HG03469 (cell line): Measurements from ENCODE around the gene TCF3.

Source experiments
- ATAC-seq: cut with Tn5 transposase; IDR thresholded peaks from one replicate; pipeline ENCODE4 v1.9.1; 2021; ENCODE audit warnings: mild to moderate bottlenecking, moderate library complexity, moderate number of reproducible peaks; ENCODE audit not compliant: unreplicated experiment

Gene TCF3

GRCh38 chr19:1632462-1633268 is 19.8 kb downstream of the TCF3 start:
- no peak for ATAC-seq

GRCh38 chr19:1631557-1632100 is 20.8 kb downstream of the TCF3 start:
- no peak for ATAC-seq

DNA sequence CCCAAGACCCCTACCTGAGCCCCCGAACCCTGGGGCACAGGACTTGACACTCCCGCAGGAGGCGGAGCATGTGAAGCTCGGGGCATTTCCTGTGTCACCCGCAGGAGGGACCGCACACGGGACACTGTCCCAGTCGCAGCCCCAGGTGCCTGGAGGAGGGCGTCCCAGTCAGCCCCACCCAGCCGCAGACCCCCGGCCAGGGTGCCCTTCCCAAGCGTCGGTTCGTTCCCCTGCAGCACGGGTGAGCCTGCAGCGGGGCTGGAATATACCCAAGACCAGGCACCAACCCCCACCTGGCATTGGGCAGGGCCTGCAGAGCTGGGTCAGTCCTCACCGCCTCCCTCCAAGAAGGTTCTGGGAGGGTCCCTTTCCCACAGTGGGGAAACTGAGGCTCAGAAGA is 21.6 kb downstream of the TCF3 start:
- ATAC-seq: no peak

DNA sequence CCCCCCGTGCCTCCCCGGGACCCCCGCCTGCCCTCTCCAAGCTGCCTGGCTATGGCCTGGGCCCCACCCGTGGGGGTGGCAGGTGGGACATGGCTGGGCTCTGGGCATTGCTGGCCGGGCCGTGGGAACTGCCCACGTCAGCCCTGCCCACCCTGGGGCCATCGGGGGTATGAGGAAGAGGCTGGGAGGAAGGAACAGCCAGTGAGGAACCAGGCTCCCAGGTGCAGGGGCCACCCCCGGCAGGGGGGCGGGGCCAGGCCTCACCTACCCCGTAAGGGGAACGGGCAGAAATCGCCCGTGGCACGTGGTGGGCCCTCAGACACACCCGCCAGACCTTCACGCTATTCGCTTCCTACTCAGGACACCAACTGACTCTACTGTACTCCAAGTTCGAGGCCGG is 22.4 kb downstream of the TCF3 start:
- ATAC-seq: no peak

DNA sequence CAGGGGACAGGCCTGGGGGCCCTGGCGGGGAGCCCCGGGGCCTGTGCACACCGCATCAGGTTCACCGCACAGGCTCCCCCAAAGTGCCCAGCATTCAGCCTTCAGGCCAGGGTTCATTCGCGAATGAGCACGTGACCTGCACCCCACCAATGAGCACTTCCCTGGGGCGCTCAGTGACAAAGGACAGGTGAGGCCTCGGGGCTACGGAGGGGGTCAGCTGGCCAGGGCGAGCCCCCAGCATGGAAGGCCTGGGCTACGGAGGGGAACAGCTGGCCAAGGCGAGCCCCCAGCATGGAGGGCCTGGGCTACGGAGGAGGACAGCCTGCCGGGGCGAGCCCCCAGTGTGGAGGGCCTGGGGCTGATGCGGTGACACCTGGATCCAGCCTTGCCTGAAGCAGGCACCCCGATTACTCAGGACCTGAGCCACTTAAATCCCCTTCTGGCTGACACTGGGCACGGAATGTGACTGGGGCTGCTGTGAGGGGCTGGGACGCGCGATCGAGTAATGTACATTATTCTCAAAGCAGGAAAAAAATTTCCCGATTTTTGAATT is 23.1 kb downstream of the TCF3 start:
- no peak for ATAC-seq

DNA sequence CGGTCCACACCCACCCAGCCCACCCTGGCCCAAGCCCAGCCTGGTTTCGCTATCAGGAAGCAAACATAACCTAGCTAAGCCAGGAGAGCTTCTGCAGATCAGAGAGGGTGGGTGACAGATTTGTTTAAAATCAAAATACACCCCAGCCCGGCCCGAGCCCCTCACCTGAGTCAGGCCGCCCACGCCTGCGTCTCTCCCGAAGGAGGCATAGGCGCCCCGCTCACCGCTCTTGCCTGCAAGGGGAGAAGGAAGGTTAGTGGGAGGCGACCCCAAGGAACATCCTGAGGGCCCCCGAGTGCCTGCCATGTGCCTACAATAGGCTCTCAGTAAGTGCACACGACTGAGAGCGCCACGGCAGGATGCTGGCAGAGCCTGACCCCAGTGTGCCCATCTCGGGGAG is 25.2 kb downstream of the TCF3 start:
- ATAC-seq: no peak

- no peak for ATAC-seq
Observed at GRCh38 chr19:1626417-1627010, 25.9 kb downstream of the TCF3 start.

GRCh38 chr19:1624458-1624857 is 28.0 kb downstream of the TCF3 start:
- ATAC-seq: no peak

DNA sequence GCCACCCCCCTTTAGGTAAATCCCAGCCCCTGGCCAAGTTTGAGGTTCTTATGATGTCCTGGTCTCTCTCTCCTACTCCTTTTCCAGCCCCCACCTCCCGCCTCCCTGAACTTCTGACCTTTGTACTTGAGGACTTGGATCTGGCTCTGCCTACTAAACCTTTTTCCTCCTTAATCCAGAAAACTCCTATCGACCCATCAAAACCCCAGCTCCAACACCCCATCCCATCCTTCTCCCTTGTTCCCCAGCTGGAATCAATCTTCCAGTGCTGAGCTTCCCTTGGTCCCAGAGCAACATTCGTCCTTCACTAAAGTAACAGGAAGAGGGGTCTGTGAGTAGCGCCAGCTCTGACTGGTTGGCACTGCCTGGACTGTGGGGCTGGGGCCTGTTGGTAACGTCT is 29.9 kb downstream of the TCF3 start:
- ATAC-seq: no peak

DNA sequence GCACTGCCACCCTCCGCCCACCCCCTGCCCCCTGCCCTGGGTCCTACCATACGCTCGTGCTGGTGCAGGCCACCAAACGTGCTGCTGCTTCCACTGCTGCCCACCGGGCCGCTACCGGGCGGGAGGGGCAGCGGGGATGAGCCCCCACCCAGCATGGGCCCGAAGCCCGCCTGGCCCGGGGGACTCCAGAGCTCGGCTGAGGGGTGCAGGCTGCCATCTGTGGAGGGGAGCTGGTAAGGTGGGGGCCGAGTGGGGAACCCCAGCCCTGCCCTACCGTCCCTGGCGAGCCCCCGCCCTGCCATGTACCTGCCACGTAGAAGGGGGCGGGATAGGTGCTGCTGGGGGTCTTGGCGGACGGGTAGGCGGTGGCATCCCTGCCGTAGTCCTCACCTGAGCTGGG is 30.4 kb downstream of the TCF3 start:
- no peak for ATAC-seq

- ATAC-seq: no peak
Observed at GRCh38 chr19:1621574-1621973, 30.8 kb downstream of the TCF3 start.

GRCh38 chr19:1621021-1621420 is 31.4 kb downstream of the TCF3 start:
- no peak for ATAC-seq

DNA sequence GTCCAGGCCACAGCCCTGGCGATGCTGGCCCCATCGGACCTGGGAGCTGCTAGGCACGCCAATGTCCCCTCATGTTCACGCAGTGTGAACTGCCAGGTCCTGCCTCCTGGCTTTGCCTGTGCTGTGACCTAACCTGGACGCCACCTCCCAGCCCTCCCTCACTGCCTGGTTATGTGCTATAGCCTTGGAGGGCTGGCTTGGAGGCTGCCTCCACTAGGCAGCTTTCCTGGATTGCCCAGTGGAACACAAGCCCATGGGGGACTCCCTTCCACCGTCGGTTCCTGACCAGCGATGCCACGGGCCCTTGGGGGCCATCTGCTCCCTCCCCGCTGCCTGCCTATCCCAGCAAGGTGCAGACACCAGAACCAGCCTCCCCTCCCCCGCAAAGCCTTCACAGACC is 31.9 kb downstream of the TCF3 start:
- ATAC-seq: no peak

DNA sequence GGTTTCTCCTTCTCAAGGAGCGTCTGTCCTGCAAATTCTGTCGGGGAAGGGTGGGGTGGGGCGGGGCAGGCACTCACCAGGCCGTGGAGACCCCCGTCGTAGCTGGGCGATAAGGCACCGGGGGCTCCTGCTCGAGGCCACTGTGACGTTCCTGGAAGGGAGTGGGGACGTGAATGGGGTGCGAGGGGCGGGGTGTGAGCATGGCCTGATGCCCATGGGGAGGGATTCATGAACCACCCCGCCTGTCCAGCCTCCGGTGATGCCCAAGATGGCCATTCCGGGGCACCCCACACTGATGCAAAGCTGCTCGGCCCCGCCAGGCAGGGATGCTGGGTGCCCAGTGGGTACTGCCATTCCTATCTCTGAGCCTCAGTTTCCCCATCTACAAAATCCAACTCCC is 32.7 kb downstream of the TCF3 start:
- ATAC-seq: no peak

DNA sequence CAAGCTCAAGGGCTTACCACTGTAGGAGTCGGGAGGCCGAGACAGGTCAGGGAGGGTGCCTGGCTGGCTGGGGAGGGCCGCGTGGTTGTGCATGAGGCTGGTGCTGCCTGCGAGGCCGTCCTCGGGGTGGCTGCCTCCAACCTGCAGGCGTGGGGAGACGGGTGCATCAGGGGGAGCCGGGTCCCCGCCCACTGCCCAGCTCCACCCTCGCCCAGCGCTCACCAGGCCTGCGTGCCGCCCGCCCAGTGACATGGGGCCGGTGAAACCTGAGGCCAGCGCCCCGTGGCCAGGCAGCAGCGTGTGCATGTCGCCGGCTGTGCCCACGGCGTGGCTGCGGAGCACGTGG is 33.3 kb downstream of the TCF3 start:
- no peak for ATAC-seq

DNA sequence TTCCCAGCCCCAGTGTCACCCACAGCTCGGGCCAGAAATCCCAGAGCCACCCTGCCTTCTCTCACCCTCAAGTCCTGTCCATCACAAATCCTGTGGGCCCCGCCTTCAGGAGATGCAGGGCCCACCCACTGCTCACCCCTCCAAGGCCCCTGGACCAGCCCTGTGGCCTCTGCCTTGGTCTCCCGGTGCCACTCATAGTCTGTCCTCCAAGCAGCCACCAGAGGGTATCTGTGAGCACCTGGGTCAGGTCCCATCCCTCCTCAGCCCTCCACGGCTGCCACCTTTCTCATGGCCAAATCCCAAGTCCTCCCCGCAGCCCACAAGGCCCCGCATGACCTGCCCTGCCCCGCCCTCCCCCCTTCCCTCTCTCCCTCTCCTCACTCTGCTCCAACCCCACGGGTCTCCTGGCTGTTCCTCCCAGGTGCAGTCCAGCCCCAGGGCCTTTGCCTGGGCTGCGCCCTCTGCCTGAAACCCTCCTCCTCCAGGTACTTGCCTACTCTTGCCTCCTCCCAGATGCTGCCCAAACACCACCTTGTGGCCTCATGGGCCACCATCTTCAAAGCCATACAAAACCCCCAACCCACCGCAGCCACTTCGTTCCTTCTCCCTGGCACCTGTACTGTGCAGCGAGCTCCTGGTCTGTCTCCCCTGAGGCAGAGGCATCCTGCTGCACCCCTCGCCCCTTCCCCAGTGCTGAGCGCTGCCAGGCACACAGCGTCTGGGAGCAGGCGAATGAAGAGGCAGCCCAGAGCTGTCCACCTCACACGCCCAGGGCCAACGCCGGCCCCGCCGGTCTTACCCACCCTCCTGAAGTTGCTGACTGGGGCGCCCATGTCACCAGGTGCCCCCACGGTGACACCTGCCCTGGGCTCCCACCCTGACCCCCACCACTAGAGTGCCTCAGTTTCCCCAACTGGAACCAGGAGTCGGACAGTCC is 34.0 kb downstream of the TCF3 start:
- no peak for ATAC-seq

- no peak for ATAC-seq
Observed at GRCh38 chr19:1616875-1617274, 35.5 kb downstream of the TCF3 start.

DNA sequence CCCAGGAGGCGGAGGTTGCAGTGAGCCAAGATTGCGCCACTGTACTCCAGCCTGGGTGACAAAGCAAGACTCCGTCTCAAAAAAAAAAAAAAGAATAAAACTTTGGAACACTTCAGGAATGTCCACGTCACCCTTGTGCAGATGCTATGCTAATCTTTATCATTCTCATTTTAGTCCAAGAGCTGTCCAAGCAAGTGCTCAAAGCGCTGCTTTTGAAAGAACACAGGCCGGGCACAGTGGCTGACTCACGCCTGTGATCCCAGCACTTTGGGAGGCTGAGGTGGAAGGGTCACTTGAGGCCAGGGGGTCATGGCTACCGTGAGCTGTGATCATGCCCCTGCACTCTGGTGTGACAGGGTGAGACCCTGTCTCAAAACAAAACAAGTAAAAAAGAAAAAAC is 36.0 kb downstream of the TCF3 start:
- no peak for ATAC-seq

DNA sequence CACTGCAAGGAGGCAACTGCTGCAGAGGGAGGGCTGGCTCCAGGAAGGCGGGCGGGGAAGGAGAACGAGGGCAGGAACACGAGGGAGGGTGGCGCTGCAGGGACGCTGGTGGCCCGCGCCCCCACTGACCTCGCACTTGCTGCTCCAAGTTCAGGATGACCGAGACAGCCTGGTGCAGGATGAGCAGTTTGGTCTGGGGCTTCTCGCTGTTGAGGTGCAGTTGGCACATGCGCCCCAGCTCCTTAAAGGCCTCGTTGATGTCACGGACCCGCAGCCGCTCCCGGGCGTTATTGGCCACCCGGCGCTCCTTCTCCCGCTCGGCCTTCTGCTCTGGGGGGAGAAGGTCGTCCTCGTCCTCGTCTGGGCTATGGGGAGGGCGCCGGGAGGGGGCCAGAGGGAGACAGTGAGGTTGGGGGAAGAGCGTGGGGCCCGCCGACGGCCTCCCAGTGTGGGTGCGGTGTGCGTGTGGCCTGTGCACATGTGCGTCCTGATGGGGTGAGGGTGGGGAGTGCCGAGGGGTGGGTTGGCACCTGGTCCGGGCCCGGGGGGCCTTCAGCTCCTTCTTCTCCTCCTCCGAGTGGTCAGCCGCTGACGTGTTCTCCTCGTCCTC is 37.2 kb downstream of the TCF3 start:
- ATAC-seq: no peak

DNA sequence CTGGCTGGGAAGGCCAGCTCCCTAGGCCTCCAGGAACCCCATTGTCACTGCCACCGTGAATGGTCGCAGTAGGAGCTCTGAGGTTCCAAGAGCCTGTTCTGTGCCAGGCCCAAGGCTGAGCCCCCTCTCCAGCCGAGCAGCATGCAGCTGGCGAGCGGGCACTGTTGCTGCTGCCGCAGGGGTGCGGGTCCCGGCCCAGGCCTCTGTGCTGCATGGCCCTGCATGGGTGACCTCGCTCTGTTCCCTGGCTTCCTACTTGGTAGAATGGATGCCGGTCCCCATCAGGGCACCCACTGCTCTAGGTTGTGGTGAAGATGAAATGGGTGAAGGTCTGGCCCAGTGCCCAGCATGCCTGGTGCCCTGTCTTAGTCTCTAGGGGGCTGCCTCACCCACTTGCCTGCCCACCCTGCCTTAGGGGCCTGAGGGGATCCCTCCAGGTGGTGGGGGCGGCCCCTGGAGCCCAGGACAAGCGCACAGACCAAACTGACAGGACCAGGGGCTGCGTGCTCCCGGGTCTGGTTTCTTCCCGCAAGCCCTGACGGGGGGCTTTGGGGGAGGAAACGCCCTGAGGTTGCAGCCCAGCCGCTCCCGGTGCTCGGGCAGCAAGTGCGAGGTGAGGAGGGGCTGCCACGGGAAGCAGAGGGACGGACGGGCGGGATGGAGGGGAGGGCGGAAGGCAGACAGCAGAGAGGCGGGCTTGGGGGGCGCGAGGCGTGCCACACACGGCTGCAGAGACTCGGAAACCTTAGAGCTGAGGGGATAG is 38.4 kb downstream of the TCF3 start:
- ATAC-seq: no peak
